ENCODE results near the gene TARBP1.
"Not testable (repeated sequence)": the region's sequence is repeated elsewhere in the genome, so short reads cannot be mapped to it uniquely, and the experiment has no call there.

The TARBP1 gene

GRCh38 chr1:234504251-234504650 lies 25.3 kb upstream of the TARBP1 start:
- DNase-seq: not testable (repeated sequence)

- no peak for DNase-seq
Observed at GRCh38 chr1:234503193-234504050, 24.4 kb upstream of the TARBP1 start.

- no peak for DNase-seq
Observed at GRCh38 chr1:234502785-234503184, 23.8 kb upstream of the TARBP1 start.

- DNase-seq: no peak
Observed at GRCh38 chr1:234500269-234500668, 21.3 kb upstream of the TARBP1 start.

DNA sequence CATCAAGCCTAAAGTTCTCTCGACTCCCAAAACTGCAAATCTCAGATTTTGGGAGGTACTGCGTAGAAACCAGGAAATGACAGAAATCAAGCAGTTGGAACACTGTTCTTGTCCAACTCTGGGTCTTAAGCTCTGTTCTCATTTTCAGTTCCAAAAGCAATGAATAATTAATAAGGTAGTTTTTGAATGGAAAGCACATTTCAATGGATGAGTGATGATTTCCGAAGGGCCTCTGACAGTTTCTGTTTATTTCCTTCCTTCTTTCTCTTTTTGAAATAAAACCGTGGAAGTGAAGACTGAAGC lies 20.9 kb upstream of the TARBP1 start:
- DNase-seq: no peak

DNA sequence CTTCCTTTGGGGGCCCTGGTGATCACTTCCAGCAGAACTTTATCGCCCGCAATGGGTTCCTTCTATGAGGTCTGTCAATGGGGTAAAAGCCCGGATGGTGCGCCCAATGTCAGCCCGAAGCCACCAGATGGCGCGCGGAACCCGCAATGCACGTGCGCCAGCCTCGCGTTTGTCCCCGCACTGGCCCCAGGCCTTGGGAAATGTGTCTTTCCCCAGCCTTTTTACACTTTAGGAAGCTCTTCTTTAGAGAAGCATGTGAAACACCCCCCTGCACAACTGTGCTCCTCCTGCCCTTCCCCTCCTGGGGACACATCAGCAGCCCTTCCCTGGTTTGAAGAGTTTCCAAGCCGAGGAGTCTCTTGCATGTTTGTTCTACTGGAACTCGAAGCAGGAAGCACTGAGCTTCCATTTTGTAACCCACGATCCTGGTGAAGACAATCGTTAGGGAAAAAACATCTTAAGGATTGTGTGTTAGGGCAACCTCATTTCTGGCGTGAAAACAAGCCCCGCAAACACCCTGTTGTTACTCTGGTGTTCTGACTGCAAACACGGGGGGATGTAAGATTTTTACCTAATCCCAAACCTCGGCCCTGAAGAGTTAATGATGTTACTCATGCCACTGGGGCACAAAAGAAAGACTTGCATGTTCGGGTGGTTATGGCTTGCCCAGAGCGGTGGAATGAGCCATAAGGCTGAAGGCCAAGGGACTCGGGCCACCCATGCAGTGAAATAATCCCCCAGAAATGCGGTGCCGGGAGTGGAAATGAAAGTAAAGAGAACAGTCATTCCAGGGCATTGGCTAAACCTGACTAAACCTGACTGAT lies 20.4 kb upstream of the TARBP1 start:
- DNase-seq: peak in 1 of 2 experiments; percentile 39

GRCh38 chr1:234498448-234499118 lies 19.6 kb upstream of the TARBP1 start:
- no peak for DNase-seq

DNA sequence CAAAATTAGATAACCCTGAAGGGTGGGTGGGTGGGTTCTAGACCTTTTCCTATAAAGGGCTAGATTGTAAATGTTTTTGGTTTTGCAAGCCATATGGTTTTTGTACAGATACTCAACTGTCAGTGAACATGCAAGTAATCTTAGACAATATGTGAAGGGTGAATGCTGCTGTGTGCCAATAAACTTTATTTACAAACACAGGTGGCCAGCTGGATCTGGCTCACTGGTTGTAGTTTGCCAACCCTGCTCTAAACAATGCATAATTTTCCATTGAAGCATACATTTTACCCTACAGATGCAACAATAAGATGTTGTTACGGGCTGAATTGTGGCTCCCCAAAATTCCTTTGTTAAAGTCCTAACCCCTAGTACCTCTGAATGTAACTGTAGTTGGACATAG lies 18.6 kb upstream of the TARBP1 start:
- no peak for DNase-seq

- peak in 1 of 2 experiments; percentile 10 for DNase-seq
Observed at GRCh38 chr1:234495231-234495990, 16.4 kb upstream of the TARBP1 start.

DNA sequence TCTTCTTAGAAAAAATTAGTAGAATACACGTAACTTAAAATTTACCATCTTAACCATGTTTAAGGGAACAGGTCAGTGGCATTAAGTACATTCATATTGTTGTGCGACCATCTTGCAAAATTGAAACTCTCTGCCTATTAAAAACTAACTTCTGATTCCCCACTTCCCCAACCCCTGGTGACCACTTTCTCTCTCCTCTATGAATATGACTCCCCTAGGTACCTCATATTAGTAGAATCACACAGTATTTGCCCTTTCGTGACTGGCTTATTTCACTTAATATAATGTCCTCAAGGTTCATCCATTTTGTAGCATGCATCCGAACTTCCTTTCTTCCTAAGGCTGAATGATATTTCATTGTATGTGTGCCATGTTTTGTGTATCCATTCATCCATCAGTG lies 15.1 kb upstream of the TARBP1 start:
- DNase-seq: no peak

DNA sequence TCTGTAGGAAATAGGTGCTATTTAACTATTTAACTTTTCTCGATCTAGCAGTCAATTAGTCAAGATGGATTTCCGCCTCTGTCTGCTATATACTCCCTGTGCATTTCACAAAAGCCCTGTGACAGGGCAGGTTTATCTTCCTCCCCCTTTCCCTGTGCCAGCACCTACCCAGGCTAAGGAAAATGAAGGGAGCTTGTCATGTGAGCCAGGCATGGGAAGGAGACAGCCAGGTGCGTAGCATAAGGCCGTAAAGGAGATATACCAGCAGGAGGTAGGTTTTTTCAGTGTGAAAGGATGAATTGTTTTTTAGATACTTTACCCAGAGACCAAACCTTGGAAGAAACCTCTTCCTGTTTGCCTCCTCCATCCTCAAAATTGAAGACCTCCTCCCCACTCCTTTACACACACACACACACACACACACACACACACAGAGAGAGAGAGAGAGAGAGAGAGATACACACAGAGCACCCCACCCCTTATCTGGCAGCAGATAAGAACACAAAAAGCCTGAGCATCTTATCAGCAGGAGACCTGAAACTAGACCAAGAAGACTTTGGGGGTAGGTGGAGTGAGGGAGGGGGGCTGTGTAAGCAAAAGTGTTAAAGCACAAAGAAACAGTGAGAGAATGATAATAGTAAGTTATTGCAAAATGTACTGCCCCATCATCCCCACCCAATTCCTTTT lies 12.0 kb upstream of the TARBP1 start:
- DNase-seq: no peak

GRCh38 chr1:234489698-234490077 lies 10.7 kb upstream of the TARBP1 start:
- no peak for DNase-seq

GRCh38 chr1:234489007-234489697 lies 10.2 kb upstream of the TARBP1 start:
- DNase-seq: no peak

GRCh38 chr1:234488054-234489006 lies 9.4 kb upstream of the TARBP1 start:
- DNase-seq: no peak

DNA sequence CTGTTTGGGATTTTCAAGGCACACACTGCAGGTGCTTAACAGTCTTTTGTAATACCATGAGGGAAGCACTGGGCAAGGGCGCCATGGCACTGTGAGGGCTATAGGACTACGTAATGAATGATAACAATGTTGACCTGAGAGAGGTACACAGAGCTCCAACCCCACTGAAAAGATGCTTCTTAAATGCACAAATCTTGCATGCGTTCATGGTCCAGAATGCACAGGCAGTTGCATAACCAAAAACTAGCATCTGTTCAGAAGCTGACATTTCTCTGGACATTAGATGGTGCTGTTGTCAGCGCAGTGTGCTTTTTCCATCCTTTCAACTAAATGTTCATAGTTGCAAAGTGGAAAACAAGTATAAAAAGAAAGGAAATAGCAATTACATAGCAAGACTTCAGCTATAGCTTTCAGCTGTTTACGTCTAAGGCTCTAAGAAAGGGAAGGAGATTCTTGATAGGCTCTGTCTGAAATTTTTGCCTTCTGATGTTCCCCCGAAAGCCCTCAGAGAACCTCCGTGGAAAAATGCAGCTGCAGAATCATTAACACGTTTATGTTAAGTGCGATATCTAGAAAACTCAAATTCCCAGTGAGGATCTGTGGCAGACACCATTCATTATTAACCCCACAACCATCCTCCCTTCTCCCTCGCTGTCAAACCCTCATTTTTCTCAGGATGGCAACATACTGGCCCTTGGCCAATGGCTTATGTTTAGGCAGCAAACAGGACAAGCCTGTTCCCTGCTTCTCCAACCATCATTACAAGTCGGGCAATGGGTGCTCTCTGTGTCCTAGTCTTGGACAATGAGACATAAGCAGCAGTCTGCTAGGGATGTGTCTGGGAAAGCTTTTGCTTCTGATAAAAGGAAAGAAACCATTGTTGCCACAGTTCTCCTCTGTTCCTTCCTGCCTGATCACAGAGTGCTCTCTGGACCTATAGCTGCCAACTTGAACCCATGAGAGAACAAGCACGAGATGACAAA lies 8.2 kb upstream of the TARBP1 start:
- DNase-seq: peak in 1 of 2 experiments; percentile 6

DNA sequence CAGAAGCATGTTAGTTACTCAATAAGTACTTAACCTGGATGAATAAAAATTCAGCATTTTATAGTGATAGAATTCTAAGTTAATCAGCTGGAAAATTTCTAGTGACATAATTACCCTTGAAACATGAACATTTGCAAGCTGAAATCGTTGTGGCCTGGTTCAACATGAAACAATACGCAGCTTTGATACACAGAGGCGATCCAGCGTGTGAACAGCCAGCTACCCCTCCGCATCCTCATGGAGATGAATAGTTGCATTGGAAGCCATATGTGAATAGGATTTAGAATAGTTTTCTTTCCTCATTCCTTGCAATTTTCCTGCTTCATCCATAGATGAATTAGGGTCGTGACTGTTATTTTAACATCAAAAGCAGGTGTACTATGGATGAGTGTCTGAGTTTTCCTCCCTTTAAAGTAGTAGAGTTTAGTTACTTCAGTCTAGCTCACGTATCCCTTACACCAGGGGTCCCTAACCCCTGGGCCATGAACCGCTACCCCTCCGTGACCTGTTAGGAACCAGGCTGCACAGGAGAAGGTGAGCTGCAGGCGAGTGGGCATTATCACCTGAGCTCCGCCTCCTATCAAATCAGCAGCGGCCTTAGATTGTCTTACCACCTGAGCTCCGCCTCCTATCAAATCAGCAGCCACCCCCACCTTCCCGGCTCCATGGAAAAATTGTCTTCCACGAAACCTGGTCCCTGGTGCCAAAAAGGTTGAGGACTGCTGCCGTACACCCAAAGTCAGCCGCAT lies 6.2 kb upstream of the TARBP1 start:
- DNase-seq: no peak

- no peak for DNase-seq
Observed at GRCh38 chr1:234484218-234484617, 5.2 kb upstream of the TARBP1 start.

- no peak for DNase-seq
Observed at GRCh38 chr1:234481771-234482170, 2.8 kb upstream of the TARBP1 start.

Data from SW 1271 (cell line).